Heart left ventricle (tissue), 13 donors: Measurements from ENCODE around the gene TYROBP.

Source experiments
- POLR2A ChIP-seq, 2 donors: fragments of 450-650 bp; IDR thresholded peaks; one replicate each; pipeline ENCODE4 v1.6.1; 2017; ENCODE audit warnings: antibody characterized with exemption in 2 of 2, mild to moderate bottlenecking in 2 of 2, moderate library complexity in 2 of 2
- TF ChIP-seq, protein P1 (sequence below), 12 donors: fragments of 200-600 bp; sonication (generic) in 4 of 12; IDR thresholded peaks; one replicate each; pipeline versions ENCODE4 v1.5.0 to v1.8.0; 2018 to 2022; ENCODE audit warnings: antibody characterized with exemption in 12 of 12, mild to moderate bottlenecking in 5 of 12
- donor health status: ischemic (EF 13 %, LVEDD 7.1; RV severe dilation, severe dysfunction).
- donor health status: DM: no; HTN: yes; CAD: no.
- donor health status: DM: no; HTN: no; CAD: no.
- donor health status: ischemic (EF 25% LVEDD 6.9; RV normal size, moderate dysfunction).
- donor health status: ischemic (EF 25% LVEDD 5.7; RV mildly dilated, moderate dysfunction).
- donor health status: ischemic (EF 35%, LVEDD 5.7; RV mildly dilated, moderate dysfunction).
- donor health status: nonischemic (EF 11% LVEDD 7.7; RV severe dilation, severe dysfunction).
- donor health status: DM: yes; HTN: yes; CAD: no.
- donor health status: PGD.
- donor health status: ischemic (EF 29% LVEDD 5.4; RV normal size, mild dysfunction).
- donor health status: nonischemic (EF 23%, LVEDD 6.1; RV moderate dilation, normal function).

DNA sequence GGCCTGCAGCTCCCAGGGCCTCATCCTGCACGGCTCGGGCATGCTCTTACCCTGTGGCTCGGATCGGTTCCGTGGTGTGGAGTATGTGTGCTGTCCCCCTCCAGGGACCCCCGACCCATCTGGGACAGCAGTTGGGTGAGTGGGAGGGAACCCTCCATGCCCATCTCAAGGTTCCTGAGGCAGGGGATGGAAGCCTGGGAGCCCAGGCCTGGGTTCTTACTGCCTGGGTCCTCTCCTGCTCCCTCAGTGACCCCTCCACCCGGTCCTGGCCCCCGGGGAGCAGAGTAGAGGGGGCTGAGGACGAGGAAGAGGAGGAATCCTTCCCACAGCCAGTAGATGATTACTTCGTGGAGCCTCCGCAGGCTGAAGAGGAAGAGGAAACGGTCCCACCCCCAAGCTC lies 36.5 kb downstream of the TYROBP start:
- TF ChIP-seq, protein P1, sequence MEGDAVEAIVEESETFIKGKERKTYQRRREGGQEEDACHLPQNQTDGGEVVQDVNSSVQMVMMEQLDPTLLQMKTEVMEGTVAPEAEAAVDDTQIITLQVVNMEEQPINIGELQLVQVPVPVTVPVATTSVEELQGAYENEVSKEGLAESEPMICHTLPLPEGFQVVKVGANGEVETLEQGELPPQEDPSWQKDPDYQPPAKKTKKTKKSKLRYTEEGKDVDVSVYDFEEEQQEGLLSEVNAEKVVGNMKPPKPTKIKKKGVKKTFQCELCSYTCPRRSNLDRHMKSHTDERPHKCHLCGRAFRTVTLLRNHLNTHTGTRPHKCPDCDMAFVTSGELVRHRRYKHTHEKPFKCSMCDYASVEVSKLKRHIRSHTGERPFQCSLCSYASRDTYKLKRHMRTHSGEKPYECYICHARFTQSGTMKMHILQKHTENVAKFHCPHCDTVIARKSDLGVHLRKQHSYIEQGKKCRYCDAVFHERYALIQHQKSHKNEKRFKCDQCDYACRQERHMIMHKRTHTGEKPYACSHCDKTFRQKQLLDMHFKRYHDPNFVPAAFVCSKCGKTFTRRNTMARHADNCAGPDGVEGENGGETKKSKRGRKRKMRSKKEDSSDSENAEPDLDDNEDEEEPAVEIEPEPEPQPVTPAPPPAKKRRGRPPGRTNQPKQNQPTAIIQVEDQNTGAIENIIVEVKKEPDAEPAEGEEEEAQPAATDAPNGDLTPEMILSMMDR (IDR thresholded peaks at IDR 0.05), result no peak
- TF ChIP-seq POLR2A (IDR thresholded peaks at IDR 0.05), result no peak
